OCI-M1 (cell line): ENCODE data around the gene MRTFA.
A peak's percentile ranks its signal among the peaks of the same experiment; 100 is the strongest.
"Not testable (repeated sequence)": the region's sequence is repeated elsewhere in the genome, so short reads cannot be mapped to it uniquely, and the experiment has no call there.

Source experiments
- DNase-seq: peaks from one replicate; lab custom pipeline; 2025; lab: John Stamatoyannopoulos, UW

MRTFA gene

GRCh38 chr22:40394607-40395006, 241.9 kb downstream of the MRTFA start:
- no peak for DNase-seq

DNA sequence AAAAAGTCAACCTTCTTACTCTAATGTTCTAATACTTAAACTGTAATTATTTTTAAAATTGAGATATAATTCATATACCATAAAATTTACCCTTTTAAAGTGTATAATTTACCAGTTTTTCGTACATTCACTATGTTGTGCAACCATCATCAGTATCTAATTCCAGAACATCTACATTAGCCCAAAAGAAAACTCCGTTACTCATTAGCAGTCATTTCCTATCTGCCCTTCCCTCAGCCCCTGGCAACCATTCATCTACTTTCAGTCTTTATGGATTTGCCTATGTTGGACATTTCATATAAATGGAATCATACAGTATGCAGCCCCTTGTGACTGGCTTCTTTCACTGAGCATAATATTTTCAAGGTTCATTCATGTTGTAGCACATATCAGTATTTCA, 243.9 kb downstream of the MRTFA start:
- no peak for DNase-seq

DNA sequence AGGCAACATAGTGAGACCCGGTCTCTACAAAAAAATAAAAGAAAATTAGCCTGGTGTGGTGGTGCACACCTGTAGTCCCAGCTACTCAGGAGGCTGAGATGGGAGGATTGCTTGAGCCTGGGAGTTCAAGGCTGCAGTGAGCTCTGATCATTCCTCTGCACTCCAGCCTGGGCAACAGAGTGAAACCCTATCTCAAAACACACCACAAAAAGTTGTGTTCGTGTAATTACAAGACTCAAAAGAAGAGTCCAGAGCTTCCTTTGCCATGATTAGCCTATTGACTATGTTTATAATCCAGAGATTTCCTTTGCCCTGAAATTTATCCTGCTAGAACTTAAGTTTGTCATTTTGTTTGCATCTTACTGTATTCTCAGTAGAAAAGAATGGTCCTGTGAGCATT, 245.1 kb downstream of the MRTFA start:
- no peak for DNase-seq

- DNase-seq, result no peak
These were observed 248.3 kb downstream of the MRTFA start for GRCh38 chr22:40388231-40388630.

DNA sequence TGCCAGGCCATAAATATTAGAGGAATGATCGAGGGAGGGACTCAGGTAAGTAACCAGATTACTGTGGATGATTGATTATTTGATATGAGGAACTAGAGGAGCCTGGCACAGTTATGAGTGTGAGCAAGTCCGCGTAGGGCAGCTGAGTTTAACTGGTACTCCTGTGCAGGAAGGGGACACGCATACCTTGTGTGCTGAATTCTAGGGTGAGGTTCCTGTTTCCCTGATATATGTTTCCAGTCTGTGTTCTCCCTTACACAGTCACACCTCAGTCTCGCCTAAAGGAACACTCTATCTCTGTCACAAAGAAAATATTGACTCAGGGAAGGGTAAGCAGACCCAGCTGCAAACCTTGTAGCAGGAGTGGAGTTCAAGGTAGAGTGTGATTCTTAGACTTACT, 248.8 kb downstream of the MRTFA start:
- no peak for DNase-seq

- DNase-seq, result peak; percentile 52
These were observed 251.3 kb downstream of the MRTFA start for GRCh38 chr22:40385036-40385782.

- peak; percentile 47 for DNase-seq
These were observed 252.6 kb downstream of the MRTFA start for GRCh38 chr22:40383905-40384304.

DNA sequence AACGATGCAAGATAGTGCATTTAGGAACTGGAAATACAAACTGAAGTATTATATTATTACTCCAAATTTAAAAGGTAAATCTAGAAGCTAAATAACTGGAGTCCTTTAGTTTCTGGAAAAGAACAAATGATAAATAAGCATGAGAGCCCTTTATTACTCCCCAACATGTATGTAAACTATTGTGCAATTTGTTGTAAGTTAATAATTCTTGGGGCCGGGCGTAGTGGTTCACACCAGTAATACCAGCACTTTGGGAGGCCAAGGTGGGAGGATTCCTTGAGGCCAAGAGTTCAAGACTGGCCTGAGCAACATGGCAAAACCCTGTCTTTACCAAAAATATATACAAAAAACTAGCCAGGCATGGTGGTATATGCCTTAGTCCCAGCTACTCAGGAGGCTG, 255.1 kb downstream of the MRTFA start:
- DNase-seq, result no peak

DNA sequence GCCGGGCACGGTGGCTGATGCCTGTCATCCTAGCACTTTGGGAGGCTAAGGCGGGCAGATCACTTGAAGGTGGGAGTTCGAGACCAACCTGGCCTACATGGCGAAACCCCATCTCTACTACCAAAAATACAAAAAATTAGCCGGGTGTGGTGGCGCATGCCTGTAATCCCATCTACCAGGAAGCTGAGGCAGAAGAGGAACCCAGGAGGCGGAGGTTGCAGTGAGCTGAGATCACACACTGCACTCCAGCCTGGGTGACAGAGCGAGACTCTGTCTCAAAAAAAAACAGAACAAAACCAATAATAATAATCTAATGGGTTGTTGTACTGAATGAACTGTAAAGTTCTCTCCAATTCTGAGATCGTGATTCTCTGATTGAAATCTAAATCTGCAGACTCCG, 258.1 kb downstream of the MRTFA start:
- not testable (repeated sequence) for DNase-seq

DNA sequence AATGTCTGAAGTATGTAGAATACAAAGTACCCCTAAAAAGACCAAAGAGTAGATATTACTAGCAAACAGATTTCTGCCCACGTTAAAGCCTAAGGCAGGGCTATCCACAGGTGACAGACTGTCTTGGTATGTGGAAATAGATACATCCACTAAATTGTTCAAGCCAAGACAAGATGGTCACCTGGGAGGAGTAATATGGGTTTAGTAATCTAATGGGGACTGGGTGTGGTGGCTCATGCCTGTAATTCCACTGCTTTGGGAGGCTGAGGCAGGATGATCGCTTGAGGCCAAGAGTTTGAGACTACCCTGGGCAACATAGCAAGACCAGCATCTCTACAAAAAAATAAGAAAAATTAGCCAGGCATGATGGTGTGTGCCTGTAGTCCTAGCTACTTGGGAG, 258.6 kb downstream of the MRTFA start:
- no peak for DNase-seq

DNA sequence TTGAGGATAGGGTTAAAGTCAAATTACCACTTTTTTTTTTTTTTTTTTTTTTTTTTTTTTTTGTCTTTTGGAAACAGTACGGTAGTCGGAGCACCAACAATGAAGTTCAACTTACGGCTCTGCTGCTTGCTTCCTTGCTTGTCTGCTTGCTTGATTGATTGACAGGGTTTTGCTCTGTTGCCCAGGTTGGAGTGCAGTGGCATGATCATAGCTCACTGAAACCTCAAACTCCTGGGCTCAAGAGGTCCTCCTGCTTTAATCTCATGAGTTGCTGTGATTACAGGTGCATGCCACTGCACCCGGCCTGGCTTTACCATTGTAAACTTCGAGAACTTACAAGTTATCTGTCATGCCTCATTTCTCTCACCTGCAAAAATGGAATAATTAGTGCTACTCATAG, 260.4 kb downstream of the MRTFA start:
- DNase-seq, result no peak

DNA sequence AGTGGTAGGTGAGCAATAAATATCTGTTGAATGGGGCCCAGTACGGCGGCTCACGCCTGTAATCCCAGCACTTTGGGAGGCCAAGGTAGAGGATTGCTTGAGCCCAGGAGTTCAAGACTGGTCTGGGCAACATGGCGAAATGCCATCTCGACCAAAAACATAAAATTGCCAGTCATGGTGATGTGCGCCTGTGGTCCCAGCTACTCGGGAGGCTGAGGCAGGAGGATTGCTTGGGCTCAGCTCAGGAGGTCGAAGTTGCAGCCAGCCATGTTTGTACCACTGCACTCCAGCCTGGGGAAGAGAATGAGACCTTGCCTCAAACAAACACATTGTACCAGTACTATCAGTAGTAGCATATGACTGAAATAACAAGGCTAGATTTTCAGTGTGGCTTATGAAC, 262.0 kb downstream of the MRTFA start:
- DNase-seq, result no peak

GRCh38 chr22:40368836-40369235, 267.7 kb downstream of the MRTFA start:
- no peak for DNase-seq

DNA sequence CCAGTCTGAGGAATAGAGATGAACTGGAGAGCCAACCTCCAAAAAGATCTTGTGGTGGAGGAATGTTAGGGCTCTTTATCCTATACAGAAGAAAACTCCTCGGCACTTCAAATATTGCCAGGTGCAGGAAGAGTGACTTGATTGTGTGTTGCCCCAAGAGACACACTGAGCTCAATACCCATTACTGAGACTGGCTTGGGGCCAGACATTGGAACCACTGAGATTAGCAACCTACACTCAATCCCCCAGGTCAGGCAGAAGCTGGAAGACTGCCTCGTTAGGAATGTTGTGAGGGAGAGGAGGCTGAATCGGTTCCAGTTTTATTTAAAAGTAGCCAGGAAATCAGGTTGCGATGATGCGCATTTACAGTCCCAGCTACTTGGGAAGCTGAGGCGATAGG, 268.5 kb downstream of the MRTFA start:
- DNase-seq, result no peak

GRCh38 chr22:40367342-40367741, 269.2 kb downstream of the MRTFA start:
- no peak for DNase-seq

DNA sequence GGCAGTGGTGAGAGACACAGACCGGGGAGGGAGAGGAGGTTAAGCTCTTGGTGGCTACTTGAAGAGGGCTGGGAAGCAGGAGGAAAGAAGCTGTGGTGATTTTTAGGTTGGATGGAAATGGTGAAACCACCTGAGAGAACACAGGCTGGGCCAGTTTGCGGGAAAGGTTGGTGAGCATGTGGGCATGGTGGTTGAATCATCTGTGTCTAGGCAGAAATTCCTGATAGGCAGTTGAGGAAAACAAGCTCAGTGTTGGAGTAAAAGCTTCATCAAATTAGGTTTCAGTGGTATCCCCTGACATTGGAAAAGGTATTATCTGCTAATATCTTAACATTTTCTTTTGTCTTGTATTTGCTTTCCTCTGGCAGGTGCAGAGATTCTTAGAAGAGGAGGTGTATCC, 270.5 kb downstream of the MRTFA start:
- no peak for DNase-seq

GRCh38 chr22:40364431-40364830, 272.1 kb downstream of the MRTFA start:
- DNase-seq, result no peak

DNA sequence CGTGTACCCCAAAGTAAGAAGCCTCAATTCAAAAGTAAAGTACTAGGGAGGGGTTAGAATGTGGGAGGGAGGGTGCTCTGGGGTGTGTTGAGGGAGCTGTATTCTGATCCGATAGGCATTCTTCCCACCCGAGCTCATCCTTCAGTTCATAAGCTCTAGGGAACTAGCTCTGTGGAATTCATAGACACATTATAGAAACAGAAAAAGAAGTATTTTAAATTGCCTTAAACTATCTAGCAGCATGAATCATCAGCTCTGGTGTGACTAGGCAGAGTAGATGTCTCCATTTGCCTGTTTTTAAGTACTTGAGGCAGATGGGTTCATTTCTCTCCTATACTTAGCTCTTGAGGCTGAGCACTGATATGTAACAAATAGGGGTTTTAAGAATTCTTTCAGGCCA, 273.5 kb downstream of the MRTFA start:
- DNase-seq, result no peak

- DNase-seq, result no peak
These were observed 275.4 kb downstream of the MRTFA start for GRCh38 chr22:40361100-40361499.
